Hematopoietic multipotent progenitor cell treated with erythropoietin and hydrocortisone succinate and interleukin-3 and kit ligand, for 15 days (in vitro differentiated cells): ENCODE results near the gene TBC1D22B.
"Not testable (repeated sequence)": the region's sequence is repeated elsewhere in the genome, so short reads cannot be mapped to it uniquely, and the experiment has no call there.

Experiments used
- DNase-seq: peaks from one replicate; pipeline ENCODE4 v3.0.0-alpha.2; 2015; ENCODE audit warnings: low spot score

TBC1D22B gene

GRCh38 chr6:37269105-37269504 is 11.5 kb downstream of the TBC1D22B start:
- DNase-seq, result no peak

GRCh38 chr6:37272834-37273566 is 15.4 kb downstream of the TBC1D22B start:
- no peak for DNase-seq

- no peak for DNase-seq
These were observed 16.1 kb downstream of the TBC1D22B start for GRCh38 chr6:37273690-37274089.

GRCh38 chr6:37275350-37275749 is 17.8 kb downstream of the TBC1D22B start:
- no peak for DNase-seq

GRCh38 chr6:37277001-37277409 is 19.4 kb downstream of the TBC1D22B start:
- no peak for DNase-seq

- no peak for DNase-seq
These were observed 22.0 kb downstream of the TBC1D22B start for GRCh38 chr6:37279366-37280134.

- DNase-seq, result no peak
These were observed 22.8 kb downstream of the TBC1D22B start for GRCh38 chr6:37280162-37280887.

GRCh38 chr6:37282371-37282770 is 24.8 kb downstream of the TBC1D22B start:
- DNase-seq, result peak; percentile 79

- no peak for DNase-seq
These were observed 25.7 kb downstream of the TBC1D22B start for GRCh38 chr6:37283268-37283667.

- DNase-seq, result no peak
These were observed 26.1 kb downstream of the TBC1D22B start for GRCh38 chr6:37283671-37284151.

GRCh38 chr6:37284781-37285180 is 27.2 kb downstream of the TBC1D22B start:
- no peak for DNase-seq

GRCh38 chr6:37285861-37286311 is 28.3 kb downstream of the TBC1D22B start:
- no peak for DNase-seq

- DNase-seq, result no peak
These were observed 30.1 kb downstream of the TBC1D22B start for GRCh38 chr6:37287519-37288157.

- DNase-seq, result no peak
These were observed 30.7 kb downstream of the TBC1D22B start for GRCh38 chr6:37288247-37288646.

GRCh38 chr6:37289931-37290330 is 32.4 kb downstream of the TBC1D22B start:
- DNase-seq, result no peak

- no peak for DNase-seq
These were observed 35.9 kb downstream of the TBC1D22B start for GRCh38 chr6:37293426-37293825.

- DNase-seq, result not testable (repeated sequence)
These were observed 40.1 kb downstream of the TBC1D22B start for GRCh38 chr6:37297637-37298036.

- DNase-seq, result no peak
These were observed 41.4 kb downstream of the TBC1D22B start for GRCh38 chr6:37298958-37299357.

- no peak for DNase-seq
These were observed 42.4 kb downstream of the TBC1D22B start for GRCh38 chr6:37299990-37300389.

- DNase-seq, result peak; percentile 96
These were observed 44.6 kb downstream of the TBC1D22B start for GRCh38 chr6:37302086-37302686.

GRCh38 chr6:37303091-37303660 is 45.6 kb downstream of the TBC1D22B start:
- peak; percentile 76 for DNase-seq
